ENCODE results near the gene PRDM5.

The PRDM5 gene

DNA sequence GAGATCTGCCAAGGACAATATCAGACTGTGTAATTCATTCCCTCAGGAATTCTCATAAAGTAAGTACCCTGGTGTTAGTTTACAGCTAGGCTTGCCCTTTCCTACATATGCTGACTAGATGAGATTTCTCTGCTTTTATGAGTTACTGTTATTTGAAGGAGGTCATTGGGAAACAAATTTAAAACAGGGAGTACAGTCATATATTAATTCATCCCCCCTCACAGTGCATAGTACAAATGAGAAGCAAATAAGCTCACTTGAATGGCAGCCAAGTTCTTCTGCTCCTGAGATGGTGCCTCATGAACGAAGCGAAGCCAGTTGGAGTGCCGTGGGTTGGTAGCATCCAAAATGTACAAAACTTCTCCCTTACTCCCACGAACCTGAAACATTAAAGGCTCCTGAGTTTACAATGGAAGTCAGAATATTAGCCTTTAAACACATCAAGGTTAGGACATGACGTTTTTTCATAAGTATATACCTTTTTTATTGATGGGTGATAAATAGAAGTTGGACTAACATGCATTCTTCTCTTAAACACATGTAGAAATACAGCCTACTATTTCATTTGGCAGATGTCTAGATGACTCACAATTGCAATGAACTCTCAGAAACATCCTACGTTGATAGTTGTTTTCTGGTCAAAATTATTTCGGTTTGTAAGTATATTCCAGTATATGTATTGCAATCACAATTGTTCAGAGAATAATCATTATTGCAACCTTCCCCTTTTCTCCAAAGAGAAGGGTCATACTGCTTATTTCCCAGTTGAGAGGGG, 69.2 kb downstream of the PRDM5 start:
- no peak for DNase-seq

DNA sequence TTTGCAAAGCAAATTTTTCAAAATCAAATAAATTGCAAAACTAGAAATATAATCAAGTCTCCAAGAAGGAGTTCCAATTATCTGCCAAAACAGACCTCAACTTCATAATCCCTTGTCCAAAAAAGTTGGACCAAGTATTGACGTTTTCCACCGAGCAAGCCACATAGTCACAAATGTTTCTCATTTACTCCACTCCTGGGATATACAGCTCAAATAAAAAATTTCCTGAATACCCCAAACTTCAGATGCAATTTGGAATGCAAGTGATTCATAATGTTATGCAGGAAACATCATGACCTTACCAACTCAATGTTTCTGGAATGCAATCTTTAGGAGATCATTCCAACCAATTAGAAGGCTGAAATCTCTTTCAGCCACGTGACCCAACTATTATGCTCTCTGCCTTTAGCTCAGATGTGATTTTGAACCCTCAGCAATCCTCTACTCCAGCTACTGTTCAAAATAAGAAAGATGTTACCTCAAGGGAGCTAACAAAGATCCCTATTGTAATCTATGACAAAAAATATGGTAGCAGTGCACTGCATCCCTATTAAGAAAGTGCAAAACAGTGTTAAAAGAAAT, 72.4 kb downstream of the PRDM5 start:
- no peak for DNase-seq

DNA sequence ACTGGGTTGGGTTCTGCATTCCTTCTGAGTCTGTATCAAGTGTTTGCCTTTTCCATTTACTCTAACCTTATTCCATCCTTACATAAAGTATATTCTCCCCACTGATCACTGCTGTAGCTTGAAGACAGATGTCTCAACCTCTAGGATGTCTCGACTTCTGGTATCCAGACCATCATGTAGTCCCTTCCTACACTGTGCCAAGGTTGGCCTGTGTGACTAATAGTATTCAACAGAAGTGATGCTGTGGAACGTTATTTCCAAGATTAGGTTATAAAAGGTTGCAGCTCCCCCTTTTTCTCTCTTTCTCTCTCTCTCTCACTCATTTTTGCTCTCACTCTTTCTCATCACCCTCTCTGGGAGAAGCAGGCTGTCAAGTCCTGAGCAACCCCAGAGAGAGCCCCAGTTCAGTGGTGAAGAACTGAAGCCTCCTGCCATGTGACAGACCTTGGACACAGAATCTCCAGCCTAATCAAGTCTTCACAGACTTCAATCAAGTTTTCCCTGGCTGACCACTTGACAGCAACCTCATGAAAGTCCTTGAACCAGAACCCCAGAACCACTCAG, 75.4 kb downstream of the PRDM5 start:
- no peak for DNase-seq

DNA sequence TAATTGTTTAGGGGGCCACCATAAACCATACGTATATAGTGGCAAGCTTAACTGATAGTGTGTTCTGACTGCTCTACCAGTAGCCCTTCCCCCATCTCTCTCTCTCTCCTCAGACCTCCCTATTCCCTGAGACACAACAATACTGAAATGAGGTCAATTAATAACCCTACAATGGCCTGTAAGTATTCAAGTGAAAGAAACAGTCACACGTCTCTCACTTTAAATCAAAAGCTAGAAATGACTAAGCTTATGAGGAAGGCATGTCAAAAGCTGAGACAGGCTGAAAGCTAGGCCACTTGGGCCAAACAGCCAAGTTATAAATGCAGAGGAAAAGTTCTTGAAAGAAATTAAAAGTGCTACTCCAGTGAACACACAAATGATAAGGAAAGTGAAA, 78.0 kb downstream of the PRDM5 start:
- no peak for DNase-seq

DNA sequence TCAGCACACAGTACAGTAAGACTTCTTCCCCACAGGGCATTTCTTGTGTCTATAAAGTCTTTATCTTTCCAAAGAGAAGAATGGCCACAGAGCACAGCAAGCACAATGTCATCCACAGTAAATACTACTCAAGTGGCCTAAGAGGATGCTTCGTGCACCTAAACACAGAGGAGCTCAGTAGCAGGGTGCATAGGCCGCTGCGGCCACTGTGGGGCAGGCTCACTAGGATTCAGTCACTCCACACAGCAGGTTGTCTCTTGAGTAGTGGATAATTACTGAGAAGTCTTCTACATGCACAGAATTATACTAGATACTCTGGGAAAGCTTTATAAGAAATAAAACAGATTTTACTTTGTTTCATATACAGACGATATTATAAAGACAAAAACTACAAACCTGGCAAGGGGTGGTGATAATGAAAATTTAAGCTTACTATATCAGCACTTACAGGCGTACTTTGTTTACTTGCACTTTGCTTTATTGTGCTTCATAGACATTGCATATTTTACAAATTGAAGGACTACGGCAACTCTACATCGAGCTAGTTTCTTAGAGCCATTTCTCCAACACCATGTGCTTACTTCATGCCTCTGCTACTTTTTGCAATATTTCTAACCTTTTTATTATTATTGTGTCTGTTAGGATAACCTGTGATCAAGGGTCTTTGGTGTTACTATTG, 78.5 kb downstream of the PRDM5 start:
- no peak for DNase-seq

DNA sequence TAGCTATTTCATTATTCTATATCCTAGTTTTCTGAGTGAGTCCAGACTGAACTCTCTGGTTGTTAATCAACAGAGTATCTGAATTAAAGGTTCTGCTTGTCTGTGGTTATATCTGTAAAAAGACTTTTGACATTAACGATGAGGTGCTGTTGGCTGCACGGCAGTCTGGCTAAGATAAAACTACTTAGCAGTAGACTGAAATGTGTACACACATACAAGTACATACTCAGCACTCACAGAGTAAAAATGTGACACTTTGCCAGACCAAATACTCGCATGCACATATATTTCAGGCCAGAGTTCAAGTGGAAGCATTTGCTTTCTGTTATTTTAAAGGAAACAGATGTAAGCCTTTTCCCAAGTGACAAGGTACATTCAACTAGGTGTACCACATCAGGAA, 80.5 kb downstream of the PRDM5 start:
- DNase-seq: no peak

DNA sequence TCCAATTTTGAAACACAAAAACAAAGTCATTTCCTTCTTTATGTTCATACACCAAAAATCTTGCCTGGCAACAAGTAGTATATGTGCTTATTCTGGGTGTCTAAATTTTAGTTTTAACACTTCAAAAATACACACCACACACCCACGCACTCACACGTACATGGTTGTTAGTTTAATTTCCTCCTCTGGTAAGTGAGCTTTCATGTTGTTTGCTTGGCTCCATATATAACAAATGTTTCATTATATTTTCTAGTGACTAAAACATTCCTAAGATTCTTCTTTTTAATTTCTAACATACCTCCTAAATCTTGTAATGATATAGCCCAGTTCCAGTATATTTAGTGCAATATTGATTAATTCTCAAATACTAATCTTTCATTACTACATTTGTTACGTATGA, 80.9 kb downstream of the PRDM5 start:
- no peak for DNase-seq

DNA sequence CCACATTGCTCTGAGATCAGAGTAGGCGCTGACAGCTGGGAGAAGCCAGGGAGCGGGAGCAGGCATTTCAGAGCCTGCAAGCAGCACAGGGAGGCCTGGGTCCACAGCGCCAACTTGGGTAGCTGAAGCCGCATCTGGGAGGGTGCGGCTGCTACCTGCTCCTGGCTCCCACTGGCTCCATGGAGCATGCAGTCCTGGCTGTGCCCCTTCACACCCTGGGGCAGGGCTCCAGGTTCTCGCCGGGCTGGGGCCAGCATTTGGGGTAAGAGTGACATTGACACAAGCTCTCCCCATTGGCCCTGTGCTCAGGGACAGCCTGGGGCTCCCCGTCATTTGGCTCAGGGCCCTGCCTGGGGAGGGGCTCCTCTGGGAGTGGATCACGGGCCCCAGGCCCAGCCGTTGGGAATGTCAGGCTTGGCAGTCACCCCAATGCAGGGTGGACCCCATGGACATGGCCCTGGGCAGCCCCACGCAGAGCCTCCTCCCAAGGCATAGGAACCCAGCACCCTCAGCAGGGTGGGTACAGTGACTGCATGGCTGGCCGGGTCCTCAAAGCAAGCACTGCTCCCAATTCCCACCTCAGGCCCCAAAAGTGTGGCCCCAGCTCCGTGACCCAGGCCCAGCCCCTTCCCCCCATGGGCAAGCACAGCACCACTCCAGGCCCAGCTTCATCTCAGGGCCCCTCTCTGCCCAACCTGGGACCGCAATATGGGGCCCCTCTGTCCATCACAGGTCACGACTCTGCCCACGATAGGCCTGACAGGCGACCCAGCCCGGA, 82.4 kb downstream of the PRDM5 start:
- DNase-seq: no peak

DNA sequence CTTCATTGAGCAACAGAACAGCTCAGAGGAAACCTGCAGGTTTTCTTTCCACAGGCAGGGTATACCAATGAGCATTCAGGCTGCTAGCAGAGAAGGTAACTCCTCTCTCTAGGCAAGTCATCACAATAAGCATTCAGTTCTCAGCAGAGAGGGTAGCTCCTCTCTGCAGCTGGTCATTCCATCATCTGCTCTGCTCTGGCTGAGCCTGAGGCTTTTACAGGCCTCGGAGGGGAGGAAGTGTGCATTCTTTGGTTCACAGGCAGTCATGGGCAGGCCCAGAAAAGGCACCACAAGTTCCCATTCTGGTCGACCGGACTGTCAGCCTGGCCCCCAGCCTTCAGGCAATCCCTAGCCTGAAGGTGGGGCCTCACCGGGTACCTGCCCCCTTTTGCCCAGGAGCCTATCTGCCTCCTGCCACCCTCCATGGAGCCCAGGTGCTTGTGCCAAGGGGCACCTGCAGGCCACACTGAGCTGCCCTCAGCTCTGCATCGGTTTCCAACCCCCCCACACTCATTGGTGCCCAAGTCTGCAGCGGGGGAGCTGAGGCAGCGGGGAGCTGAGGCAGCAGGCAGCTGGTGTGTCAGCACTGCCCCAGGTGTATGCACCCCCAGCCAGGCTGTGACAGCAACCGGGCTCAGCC, 83.1 kb downstream of the PRDM5 start:
- no peak for DNase-seq

DNA sequence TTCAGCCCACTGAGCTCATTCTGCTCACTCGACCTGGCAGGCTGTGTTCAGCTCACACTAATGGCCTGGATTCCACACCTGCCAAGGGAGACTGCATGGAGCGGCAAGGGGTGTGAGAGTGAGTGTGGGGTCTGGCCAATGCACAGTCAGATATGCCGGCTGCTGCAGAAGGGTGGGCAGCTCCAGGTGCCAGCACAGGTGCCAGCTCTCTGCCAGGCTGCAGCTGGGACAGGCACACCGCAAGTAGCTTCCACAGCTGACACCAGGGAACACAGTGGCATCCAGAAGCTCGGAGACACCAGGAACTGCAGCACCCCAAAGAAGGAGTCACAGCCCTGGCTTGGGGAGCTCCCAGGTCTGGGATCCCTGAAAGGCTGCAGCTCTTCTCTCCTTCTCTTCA, 83.7 kb downstream of the PRDM5 start:
- no peak for DNase-seq

DNA sequence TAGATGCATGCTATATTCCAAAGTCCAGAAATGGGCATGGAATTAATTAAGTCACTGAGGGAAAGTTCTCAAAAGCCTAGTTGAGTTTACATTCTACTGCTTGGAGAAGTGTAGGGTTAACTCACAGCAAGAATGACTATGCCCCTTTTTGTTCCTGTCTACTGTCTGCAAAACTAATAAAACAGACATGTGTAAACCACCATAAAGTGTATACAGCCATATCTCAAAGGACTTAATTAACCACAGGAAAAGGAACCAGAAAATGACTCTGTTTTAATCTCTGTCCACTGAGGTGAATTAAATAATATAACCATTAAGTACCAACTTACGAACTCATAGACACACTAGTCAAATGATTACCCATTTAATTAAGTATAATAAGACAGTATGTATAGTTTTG, 84.9 kb downstream of the PRDM5 start:
- DNase-seq: no peak

DNA sequence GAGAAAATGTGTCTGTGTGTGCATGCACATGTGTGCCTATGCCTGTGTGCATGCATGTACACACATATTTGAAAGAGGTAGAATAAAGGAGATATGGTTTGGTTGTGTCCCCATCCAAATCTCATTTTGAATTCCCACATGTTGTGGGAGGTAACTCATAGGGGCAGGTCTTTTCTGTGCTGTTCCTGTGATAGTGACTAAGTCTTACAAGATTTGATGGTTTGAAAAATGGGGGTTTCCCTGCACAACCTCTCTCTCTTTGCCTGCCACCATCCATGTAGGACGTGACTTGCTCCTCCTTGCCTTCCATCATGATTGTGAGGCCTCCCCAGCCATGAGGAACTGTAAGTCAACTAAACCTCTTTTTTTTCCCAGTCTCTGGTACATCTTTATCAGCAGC, 87.2 kb downstream of the PRDM5 start:
- no peak for DNase-seq

DNA sequence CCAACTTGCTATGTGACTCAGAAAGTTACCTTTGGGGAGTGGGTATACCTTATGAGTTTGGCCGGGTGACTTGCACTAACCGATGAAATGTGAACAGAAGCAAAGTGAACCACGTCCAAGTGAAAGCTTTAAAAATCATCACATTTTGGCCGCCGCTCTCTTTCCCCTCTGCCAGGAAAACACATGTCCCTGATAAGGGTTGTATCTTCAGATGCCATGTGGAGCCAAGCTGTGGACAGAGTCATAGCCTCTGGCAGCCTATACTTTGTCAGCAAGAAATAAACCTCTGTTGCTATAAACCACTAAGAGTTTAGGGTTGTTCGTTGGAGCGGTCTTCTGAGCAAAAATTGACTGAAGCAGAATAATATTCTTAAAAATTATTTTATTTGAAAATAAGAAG, 92.3 kb downstream of the PRDM5 start:
- no peak for DNase-seq

DNA sequence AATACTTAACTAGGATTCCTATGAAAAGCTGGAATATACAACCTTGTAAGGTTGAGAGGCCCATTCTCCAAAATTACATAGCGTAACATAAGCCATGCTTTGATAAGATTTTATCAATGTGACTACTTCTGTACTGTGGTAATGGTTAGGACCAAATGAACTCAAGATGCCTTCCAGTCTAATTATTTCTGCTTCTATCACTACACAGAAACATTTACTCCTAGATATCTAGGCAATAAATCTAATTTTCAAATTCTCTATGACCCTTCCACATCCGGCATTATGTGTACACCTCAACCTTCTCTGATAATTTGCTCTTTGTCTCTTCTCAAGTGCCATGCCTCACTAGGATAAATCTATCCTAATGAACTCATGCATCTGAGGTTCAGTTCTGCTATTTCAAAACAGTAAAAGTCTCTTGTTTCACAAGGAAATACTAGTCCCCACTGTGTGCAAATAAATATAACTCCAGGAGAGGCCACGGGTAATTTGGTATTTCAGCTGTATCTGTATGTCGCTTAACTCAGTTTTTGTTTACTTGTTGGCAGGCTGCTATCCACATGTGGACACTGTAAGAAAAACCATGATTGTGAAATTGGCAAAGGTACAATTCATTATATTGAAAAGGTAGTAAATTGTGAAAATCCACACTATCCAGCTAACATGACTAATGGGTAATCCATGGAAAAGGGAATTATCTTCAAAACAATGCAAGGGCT, 93.3 kb downstream of the PRDM5 start:
- no peak for DNase-seq

DNA sequence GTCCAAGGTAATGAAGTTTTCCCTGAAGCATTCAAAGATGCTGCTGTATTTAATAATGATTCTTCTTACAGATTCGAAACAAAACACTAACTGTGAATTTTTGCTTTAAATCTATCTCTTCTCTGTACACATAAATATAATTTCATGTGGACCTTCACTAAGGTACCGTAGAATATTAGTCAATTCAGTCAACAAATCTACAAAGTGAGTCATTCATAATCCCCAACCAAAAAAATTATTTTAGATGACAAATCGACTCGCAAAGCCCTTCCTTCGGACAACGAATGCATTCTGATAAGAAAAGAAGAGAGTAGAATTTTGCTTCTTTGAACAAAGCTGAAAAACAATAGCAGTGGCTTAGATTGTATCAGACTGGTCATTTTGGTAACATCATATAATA, 95.7 kb downstream of the PRDM5 start:
- DNase-seq: no peak

DNA sequence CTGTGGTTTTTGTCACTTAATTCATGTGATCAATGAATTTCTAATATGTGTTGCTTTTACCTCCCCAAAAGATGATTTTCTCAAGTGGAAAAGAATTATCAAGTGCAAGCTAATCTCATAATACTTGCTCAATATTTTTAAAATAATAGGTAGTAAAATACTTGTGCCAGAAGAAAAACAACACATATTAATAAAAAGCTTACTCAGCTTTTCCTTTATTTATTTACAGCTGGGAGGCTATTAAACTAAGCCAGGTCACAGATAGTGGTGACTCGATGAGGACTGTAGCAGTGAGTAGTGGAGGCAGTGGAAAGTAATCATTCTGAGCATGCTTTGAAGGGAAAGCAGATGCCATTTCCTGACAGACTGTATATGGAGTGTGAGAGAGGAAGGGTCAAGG, 96.1 kb downstream of the PRDM5 start:
- no peak for DNase-seq

DNA sequence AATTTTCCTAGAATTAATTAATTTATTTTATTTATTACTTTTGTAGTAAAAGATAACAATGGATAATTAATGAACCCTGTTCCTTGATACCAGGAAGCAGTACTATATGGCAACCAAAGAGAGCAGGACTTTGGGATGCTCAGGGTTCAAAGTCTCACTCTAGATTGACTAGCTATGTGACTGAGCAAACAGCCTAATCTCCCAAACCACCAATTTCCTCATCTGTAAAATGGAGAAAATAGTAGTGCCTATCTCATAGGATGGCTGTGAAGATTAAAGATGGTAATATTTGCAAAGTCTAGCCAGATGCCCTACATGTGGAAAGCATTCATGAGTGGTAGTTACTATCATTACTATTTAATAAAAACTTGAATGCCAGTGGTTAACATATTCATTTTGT, 97.6 kb downstream of the PRDM5 start:
- no peak for DNase-seq

DNA sequence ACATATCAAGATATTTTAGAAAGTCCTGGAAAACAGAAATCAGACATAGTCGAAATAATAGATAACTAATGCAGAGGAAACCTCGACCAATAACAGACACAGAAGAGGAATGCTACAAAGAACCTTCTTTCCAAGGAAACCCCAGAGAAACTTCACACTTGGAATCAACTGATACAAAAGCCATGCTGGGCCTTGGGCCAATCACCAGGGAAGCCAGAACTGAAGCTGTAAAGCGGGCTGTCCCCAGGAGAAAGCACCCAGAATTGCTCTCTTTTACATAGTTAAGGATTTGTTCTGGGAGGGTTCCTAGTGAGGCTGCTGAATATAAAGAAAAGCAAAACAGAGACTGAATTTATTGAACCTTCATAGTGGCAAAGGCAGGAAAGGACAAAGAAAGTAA, 100.5 kb downstream of the PRDM5 start:
- no peak for DNase-seq

DNA sequence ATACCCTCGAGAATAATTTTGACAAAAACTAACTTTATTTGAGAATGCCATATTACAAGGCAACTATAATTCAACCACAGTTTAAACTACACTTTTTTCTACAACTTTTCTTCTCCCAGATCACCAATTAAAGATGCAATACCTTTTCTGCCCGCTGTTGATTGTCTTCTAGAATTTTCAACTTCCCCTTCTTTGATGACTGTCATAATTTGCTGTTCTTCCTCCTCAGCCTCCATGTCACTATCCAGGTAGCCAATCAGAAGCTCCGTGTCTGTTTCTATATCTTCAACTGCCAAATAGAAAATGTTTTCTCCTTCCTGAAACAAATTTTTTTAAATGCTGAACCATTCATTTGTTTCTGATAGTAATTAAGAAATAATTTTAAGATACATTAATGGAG, 101.5 kb downstream of the PRDM5 start:
- no peak for DNase-seq

DNA sequence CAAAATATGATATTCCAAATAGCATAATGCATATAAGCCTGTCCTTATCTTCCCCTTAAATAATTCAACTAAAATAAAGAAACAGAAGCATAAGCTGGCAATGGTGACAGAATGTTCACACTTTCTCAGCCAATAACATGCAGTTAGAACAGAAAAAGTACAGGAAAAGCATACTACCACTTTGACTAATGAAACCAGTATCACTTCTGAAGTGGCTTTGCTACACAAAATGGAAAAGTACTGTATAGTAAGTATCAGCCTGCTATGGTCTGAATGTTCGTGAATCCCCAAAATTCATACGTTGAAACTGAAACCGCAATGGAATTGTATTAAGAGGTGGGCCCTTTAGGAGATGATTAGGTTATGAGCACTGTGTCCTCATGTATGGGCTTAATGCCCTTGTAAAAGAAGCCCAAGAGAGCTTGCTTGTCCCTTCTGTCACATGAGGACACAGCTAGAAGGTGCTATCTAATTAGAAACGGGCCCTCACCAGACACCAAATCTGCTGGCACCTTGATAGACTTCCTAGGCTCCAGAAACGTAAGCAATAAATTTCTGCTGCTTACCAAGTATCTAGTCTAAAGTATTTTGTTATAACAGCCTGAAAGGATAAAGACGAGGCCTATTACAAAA, 102.6 kb downstream of the PRDM5 start:
- no peak for DNase-seq

DNA sequence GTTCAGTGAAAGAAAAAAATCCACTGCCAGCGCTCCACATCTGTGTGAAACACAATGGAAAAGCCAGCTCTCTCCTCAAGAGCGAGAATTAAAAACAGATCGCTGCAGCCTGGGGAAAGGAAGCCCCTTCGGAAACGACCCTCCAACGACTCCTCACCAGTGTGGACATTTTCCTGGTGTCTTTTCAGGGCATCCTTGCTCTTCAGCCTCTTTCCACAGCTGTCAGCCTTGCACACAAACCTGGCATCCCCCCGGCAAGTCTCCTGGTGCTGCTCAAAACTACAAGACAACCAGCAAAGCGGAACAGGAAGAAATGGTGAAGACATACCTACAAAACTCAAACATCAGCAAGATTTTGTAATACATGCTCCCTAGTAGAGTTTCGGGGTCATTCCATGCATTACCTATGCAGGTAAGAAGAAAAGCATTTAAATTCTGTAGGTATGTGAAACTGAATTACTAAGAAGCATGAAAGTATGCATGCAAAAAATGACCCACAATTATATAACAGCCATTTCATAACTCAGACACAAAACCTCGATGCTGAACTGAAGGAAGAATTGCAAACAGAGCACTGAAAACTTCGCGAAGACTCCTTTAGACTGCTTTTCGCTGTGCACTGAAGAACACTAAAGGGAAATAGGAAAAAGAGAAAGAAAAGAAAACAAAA, 106.1 kb downstream of the PRDM5 start:
- no peak for DNase-seq
